VCaP (cell line): ENCODE results near the gene TMEFF2.

Source experiments
- H3K27ac ChIP-seq: fragments of 450-650 bp; 2 replicates; pipeline ENCODE4 v1.5.1; 2017
- TF ChIP-seq, protein P1 (sequence below): fragments of 450-650 bp; conservative IDR thresholded peaks from 2 replicates; pipeline ENCODE4 v1.5.1; 2017; ENCODE audit warnings: mild to moderate bottlenecking, moderate library complexity

Gene TMEFF2

DNA sequence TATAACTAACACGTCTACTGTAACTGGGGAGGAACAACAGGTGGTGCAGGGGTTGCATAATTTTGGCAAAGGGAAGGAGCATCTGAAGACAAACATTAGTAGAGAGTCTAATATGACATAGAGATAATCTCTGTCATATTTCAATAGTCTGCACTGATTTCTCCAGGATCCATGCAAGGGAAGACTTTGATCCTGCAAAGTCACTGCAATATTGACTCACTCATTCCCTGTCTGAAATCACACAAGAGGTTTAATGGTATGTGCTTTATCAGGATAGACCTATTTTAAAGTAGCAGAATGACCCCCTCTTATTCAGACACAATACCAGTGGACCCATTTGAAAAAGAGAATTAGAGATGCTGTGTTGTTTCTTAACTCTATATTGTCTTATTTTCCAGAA, 249.1 kb downstream of the TMEFF2 start:
- TF ChIP-seq, protein P1, sequence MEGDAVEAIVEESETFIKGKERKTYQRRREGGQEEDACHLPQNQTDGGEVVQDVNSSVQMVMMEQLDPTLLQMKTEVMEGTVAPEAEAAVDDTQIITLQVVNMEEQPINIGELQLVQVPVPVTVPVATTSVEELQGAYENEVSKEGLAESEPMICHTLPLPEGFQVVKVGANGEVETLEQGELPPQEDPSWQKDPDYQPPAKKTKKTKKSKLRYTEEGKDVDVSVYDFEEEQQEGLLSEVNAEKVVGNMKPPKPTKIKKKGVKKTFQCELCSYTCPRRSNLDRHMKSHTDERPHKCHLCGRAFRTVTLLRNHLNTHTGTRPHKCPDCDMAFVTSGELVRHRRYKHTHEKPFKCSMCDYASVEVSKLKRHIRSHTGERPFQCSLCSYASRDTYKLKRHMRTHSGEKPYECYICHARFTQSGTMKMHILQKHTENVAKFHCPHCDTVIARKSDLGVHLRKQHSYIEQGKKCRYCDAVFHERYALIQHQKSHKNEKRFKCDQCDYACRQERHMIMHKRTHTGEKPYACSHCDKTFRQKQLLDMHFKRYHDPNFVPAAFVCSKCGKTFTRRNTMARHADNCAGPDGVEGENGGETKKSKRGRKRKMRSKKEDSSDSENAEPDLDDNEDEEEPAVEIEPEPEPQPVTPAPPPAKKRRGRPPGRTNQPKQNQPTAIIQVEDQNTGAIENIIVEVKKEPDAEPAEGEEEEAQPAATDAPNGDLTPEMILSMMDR: no peak
- no peak overlapping the region for H3K27ac ChIP-seq

DNA sequence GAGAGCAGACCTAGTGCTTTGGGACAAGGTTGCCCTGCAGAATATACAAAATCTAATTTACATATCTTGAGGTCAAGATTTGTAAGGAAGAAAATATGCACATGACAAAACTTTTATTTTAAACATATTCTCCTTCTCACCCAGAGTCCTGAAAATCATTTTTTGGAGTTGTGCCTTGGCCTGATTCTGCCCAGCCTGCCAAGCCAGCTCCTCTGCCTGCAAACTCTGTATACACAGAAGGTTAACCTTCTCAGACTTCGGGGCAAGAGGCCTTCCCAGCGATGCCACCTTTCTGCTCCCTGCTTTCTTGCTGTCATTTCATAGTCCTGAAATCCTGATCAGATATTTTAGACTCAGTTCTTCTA, 252.0 kb downstream of the TMEFF2 start:
- TF ChIP-seq, protein P1: no peak

GRCh38 chr2:191942090-191942738, 252.5 kb downstream of the TMEFF2 start:
- TF ChIP-seq, protein P1: no peak

More for the DNA sequence above, 252.0 kb downstream of the TMEFF2 start:
- H3K27ac ChIP-seq: no peak overlapping the region

DNA sequence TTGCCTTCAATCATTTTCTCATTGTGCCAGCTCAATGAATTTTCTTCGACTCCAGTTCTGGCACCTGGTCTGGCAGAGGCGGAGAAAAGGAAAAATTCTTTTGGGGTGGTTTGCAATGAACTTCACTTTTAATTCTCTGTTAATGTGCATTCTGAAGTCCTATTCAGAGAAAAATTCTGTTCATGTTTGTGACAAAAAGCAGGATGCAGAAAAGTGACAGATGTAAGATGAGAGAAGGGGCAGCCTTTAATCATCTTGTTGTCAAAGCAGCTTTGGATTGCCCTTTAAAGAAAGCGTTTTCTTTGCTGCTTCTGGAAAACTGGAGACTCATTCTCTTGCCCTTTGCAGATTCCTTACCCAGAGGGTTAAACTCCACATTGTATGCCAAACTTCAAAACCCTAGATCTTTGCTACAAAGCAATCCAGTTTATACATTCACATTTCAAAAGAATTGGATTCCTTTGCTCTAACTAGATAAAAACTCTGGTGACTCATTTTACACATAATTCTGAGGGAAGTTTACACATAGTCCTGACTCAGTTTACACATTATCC, 253.3 kb downstream of the TMEFF2 start:
- TF ChIP-seq, protein P1: no peak
- no peak overlapping the region for H3K27ac ChIP-seq

More at GRCh38 chr2:191942090-191942738, 252.5 kb downstream of the TMEFF2 start:
- H3K27ac ChIP-seq: no peak overlapping the region

DNA sequence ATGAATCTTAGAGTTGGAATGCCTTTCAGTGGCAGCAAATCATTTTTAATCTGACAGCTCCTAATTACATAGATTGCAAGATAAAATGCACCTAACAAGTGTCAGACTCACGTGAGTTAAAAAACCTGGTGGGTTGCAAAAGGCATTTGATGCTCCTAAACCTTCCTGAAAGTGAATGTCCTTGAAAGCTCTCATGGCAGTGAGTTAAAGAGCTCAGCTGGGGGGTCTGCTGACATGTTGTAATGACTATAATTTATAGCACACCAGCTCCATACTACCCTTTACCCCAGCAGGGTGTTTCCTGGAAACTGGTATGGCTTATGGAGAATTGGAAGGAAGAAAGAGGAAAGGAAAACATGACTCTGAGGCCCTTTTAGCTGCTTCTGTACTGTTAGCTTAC, 256.0 kb downstream of the TMEFF2 start:
- TF ChIP-seq, protein P1: no peak
- no peak overlapping the region for H3K27ac ChIP-seq

- no peak overlapping the region for H3K27ac ChIP-seq
- TF ChIP-seq, protein P1: no peak
These were observed 257.8 kb downstream of the TMEFF2 start for GRCh38 chr2:191936882-191937405.

- no peak overlapping the region for H3K27ac ChIP-seq
- TF ChIP-seq, protein P1: no peak
These were observed 259.5 kb downstream of the TMEFF2 start for GRCh38 chr2:191935247-191935646.
